PFSK-1 (cell line): Measurements from ENCODE around the gene IGFBPL1.

Experiments used
- POLR2AphosphoS5 ChIP-seq: IDR thresholded peaks from 2 replicates; pipeline ENCODE4 v1.6.1; 2012; ENCODE audit warnings: low read depth, mild to moderate bottlenecking, control low read depth, low read length, moderate library complexity
- REST ChIP-seq, 2 experiments: IDR thresholded peaks; 2 replicates each; pipeline versions ENCODE4 v1.6.1 to v1.8.0; 2011 to 2012; ENCODE audit warnings: low read depth in 2 of 2, low read length in 2 of 2, control low read depth in 1 of 2, inconsistent platforms in 1 of 2, mild to moderate bottlenecking in 1 of 2, moderate library complexity in 1 of 2; ENCODE audit not compliant: insufficient read depth in 1 of 2
- SIN3A ChIP-seq: IDR thresholded peaks from 2 replicates; pipeline ENCODE4 v1.6.1; 2012; ENCODE audit warnings: mild to moderate bottlenecking, low read length, moderate library complexity, borderline replicate concordance; ENCODE audit not compliant: insufficient read depth
- TAF1 ChIP-seq: IDR thresholded peaks from 2 replicates; pipeline ENCODE4 v1.6.1; 2012; ENCODE audit warnings: low read length, control low read depth, borderline replicate concordance; ENCODE audit not compliant: insufficient read depth

DNA sequence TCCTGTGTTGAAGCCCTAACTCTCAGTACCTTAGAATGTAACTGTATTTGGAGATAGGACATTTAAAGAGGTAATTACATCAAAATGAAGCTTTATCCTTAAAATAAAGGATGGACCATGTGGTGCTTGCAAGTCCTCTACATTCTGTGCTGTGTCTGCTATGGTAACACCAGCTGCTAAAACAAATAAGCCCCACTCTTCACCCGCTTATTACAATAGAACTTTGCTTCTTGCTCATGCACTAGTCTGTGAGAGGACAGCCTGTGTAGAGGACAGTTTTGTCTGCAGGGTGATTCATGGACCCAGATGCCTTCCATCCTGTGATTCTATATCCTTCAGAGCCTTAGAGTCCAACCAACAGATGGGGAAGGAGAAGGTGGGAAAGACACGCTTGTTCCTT is 12.5 kb upstream of the IGFBPL1 start:
- TF ChIP-seq POLR2AphosphoS5 (no peak), TAF1 (no peak), SIN3A (no peak), REST (IDR thresholded peaks at IDR 0.05; ENCODE audit: insufficient read depth in 1 of 2, low read depth in 2 of 2, low read length in 2 of 2) (no peak)
